NCI-H345 treated with DMSO at 0.1 percent for 48 hours (cell line): ENCODE results near the gene PHIP.

Experiments
- DNase-seq: peaks from one replicate; lab custom pipeline; 2025; ENCODE audit not compliant: unreplicated experiment; lab: John Stamatoyannopoulos, UW

The PHIP gene

GRCh38 chr6:79011940-79012339 is 66.1 kb downstream of the PHIP start:
- DNase-seq = no peak

- DNase-seq = no peak
These were observed 67.6 kb downstream of the PHIP start for GRCh38 chr6:79010422-79010821.

- no peak for DNase-seq
These were observed 68.2 kb downstream of the PHIP start for GRCh38 chr6:79009819-79010218.

- DNase-seq = no peak
These were observed 72.6 kb downstream of the PHIP start for GRCh38 chr6:79005497-79005896.

GRCh38 chr6:79005024-79005423 is 73.0 kb downstream of the PHIP start:
- no peak for DNase-seq

- DNase-seq = no peak
These were observed 73.8 kb downstream of the PHIP start for GRCh38 chr6:79004239-79004638.

- DNase-seq = no peak
These were observed 76.6 kb downstream of the PHIP start for GRCh38 chr6:79001415-79001814.

- DNase-seq = no peak
These were observed 78.3 kb downstream of the PHIP start for GRCh38 chr6:78999737-79000136.

GRCh38 chr6:78995946-78996345 is 82.1 kb downstream of the PHIP start:
- DNase-seq = no peak

- DNase-seq = no peak
These were observed 82.7 kb downstream of the PHIP start for GRCh38 chr6:78995346-78995745.

- no peak for DNase-seq
These were observed 84.1 kb downstream of the PHIP start for GRCh38 chr6:78993955-78994354.

GRCh38 chr6:78989191-78989590 is 88.9 kb downstream of the PHIP start:
- DNase-seq = no peak

GRCh38 chr6:78986161-78986560 is 91.9 kb downstream of the PHIP start:
- DNase-seq = no peak

- no peak for DNase-seq
These were observed 93.7 kb downstream of the PHIP start for GRCh38 chr6:78984225-78984950.

- DNase-seq = no peak
These were observed 110.9 kb downstream of the PHIP start for GRCh38 chr6:78967191-78967590.

- no peak for DNase-seq
These were observed 111.5 kb downstream of the PHIP start for GRCh38 chr6:78966542-78966941.

- no peak for DNase-seq
These were observed 115.6 kb downstream of the PHIP start for GRCh38 chr6:78962448-78962847.

- no peak for DNase-seq
These were observed 123.3 kb downstream of the PHIP start for GRCh38 chr6:78954740-78955139.

GRCh38 chr6:78953798-78954197 is 124.3 kb downstream of the PHIP start:
- no peak for DNase-seq

- DNase-seq = no peak
These were observed 125.7 kb downstream of the PHIP start for GRCh38 chr6:78952362-78952761.

- DNase-seq = no peak
These were observed 129.3 kb downstream of the PHIP start for GRCh38 chr6:78948785-78949184.

GRCh38 chr6:78947962-78948361 is 130.1 kb downstream of the PHIP start:
- no peak for DNase-seq

GRCh38 chr6:78947529-78947928 is 130.5 kb downstream of the PHIP start:
- DNase-seq = no peak
